ENCODE data around the gene DLG4. TPM values are rescaled to one million over a fixed set of nuclear protein-coding genes. Genes with fewer than 3 reads are reported as not detected.

The DLG4 gene
- total RNA-seq, 1 donor from 2014 or later = 16.0 TPM

Small RNAs within 50 kb of the gene (microRNA-seq; reads per million reads assigned to microRNA genes)
- gene MIR324 = 416 reads per million, percentile 78 among the genes with 10 or more reads in this experiment

Other genes starting within 250 kb of the DLG4 start
- gene ALOX12, start 223.8 kb downstream of the DLG4 start, total RNA-seq = not detected
- 171 TPM for gene RNASEK, start 207.2 kb downstream of the DLG4 start, total RNA-seq
- gene BCL6B, start 196.8 kb downstream of the DLG4 start, total RNA-seq = 8.8 TPM
- 0.48 TPM for gene SLC16A13, start 183.8 kb downstream of the DLG4 start, total RNA-seq
- gene SLC16A11, start 175.7 kb downstream of the DLG4 start, total RNA-seq = 1.1 TPM
- gene CLEC10A, start 139.6 kb downstream of the DLG4 start, total RNA-seq = 3.0 TPM
- 0.24 TPM for gene ASGR2, start 105.0 kb downstream of the DLG4 start, total RNA-seq
- 0.54 TPM for gene ASGR1, start 40.5 kb downstream of the DLG4 start, total RNA-seq
- 966 TPM for gene ACADVL, start 102 bp upstream of the DLG4 start, total RNA-seq
- 22.5 TPM for gene DVL2, start 14.7 kb upstream of the DLG4 start, total RNA-seq
- 20.5 TPM for gene PHF23, start 19.6 kb upstream of the DLG4 start, total RNA-seq
- gene GABARAP, start 22.6 kb upstream of the DLG4 start, total RNA-seq = 449 TPM
- 111 TPM for gene CTDNEP1, start 31.9 kb upstream of the DLG4 start, total RNA-seq
- gene ELP5, start 32.4 kb upstream of the DLG4 start, total RNA-seq = 57.5 TPM
- 0.75 TPM for gene CLDN7, start 42.6 kb upstream of the DLG4 start, total RNA-seq
- 73.5 TPM for gene SLC2A4, start 61.9 kb upstream of the DLG4 start, total RNA-seq
- gene YBX2, start 74.8 kb upstream of the DLG4 start, total RNA-seq = 1.2 TPM
- 263 TPM for gene EIF5A, start 87.8 kb upstream of the DLG4 start, total RNA-seq
- gene GPS2, start 95.5 kb upstream of the DLG4 start, total RNA-seq = 49.0 TPM
- 29.9 TPM for gene NEURL4, start 109.5 kb upstream of the DLG4 start, total RNA-seq
- gene ACAP1, start 116.7 kb upstream of the DLG4 start, total RNA-seq = 16.4 TPM
- gene KCTD11, start 132.3 kb upstream of the DLG4 start, total RNA-seq = 9.6 TPM
- gene TMEM95, start 135.3 kb upstream of the DLG4 start, total RNA-seq = not detected
- gene TNK1, start 161.3 kb upstream of the DLG4 start, total RNA-seq = 2.0 TPM
- 16.8 TPM for gene PLSCR3, start 174.7 kb upstream of the DLG4 start, total RNA-seq
- 67.7 TPM for gene TMEM256, start 184.3 kb upstream of the DLG4 start, total RNA-seq
- gene NLGN2, start 188.0 kb upstream of the DLG4 start, total RNA-seq = 11.0 TPM
- not detected for gene SPEM1, start 200.5 kb upstream of the DLG4 start, total RNA-seq
- gene SPEM2, start 205.8 kb upstream of the DLG4 start, total RNA-seq = not detected
- not detected for gene SPEM3, start 209.0 kb upstream of the DLG4 start, total RNA-seq
- gene TMEM102, start 215.6 kb upstream of the DLG4 start, total RNA-seq = 2.6 TPM
- gene FGF11, start 219.7 kb upstream of the DLG4 start, total RNA-seq = 3.9 TPM
- 9.9 TPM for gene CHRNB1, start 225.2 kb upstream of the DLG4 start, total RNA-seq